Skin epidermis (tissue), 12 donors: ENCODE results near the gene ZNF337.
"Not testable (repeated sequence)": the region's sequence is repeated elsewhere in the genome, so short reads cannot be mapped to it uniquely, and the experiment has no call there.

Experiments used
- H3K27ac ChIP-seq, 21 experiments: fragments of 200-600 bp; sonication (generic) in 11 of 21; one replicate each; pipeline ENCODE4 v1.5.0; 2020; ENCODE audit warnings: mild to moderate bottlenecking in 3 of 21, inconsistent platforms in 2 of 21, moderate library complexity in 2 of 21
- H3K4me3 ChIP-seq, 7 experiments: fragments of 200-600 bp; sonication (generic) in 2 of 7; one replicate each; pipeline ENCODE4 v1.5.0; 2020; ENCODE audit warnings: inconsistent platforms in 2 of 7, mild to moderate bottlenecking in 2 of 7, moderate library complexity in 1 of 7

The ZNF337 gene

GRCh38 chr20:25697132-25697446 lies 436 bp upstream of the ZNF337 start:
- H3K27ac ChIP-seq, result peak overlapping the region in 19 of 21 experiments; percentile 85 to 96 (median 94)
- peak overlapping the region; percentile 73 to 95 (median 86) for H3K4me3 ChIP-seq

GRCh38 chr20:25695532-25696370 lies 902 bp downstream of the ZNF337 start:
- Histone ChIP-seq H3K4me3 (peak overlapping the region; percentile 73 to 95 (median 86)), H3K27ac (peak overlapping the region; percentile 79 to 96 (median 93))

- H3K27ac ChIP-seq, result no peak overlapping the region
Measured at GRCh38 chr20:25692499-25692898, 4.2 kb downstream of the ZNF337 start.

GRCh38 chr20:25690427-25690826 lies 6.2 kb downstream of the ZNF337 start:
- Histone ChIP-seq H3K4me3 (no peak overlapping the region), H3K27ac (no peak overlapping the region)

More at GRCh38 chr20:25692499-25692898, 4.2 kb downstream of the ZNF337 start:
- no peak overlapping the region for H3K4me3 ChIP-seq

GRCh38 chr20:25686081-25687067 lies 10.3 kb downstream of the ZNF337 start:
- Histone ChIP-seq H3K4me3 (no peak overlapping the region), H3K27ac (no peak overlapping the region)

GRCh38 chr20:25685276-25686080 lies 11.2 kb downstream of the ZNF337 start:
- no peak overlapping the region for H3K27ac ChIP-seq
- no peak overlapping the region for H3K4me3 ChIP-seq

- H3K4me3 ChIP-seq, H3K27ac ChIP-seq: not testable (repeated sequence)
Measured at GRCh38 chr20:25683826-25684225, 12.8 kb downstream of the ZNF337 start.

- no peak overlapping the region for H3K27ac ChIP-seq
Measured at GRCh38 chr20:25683050-25683449, 13.6 kb downstream of the ZNF337 start.

GRCh38 chr20:25676164-25676809 lies 20.4 kb downstream of the ZNF337 start:
- Histone ChIP-seq H3K4me3 (no peak overlapping the region), H3K27ac (no peak overlapping the region)

More at GRCh38 chr20:25683050-25683449, 13.6 kb downstream of the ZNF337 start:
- no peak overlapping the region for H3K4me3 ChIP-seq

- no peak overlapping the region for H3K27ac ChIP-seq
- no peak overlapping the region for H3K4me3 ChIP-seq
Measured at GRCh38 chr20:25675161-25675560, 21.5 kb downstream of the ZNF337 start.

GRCh38 chr20:25672659-25673235 lies 23.9 kb downstream of the ZNF337 start:
- H3K4me3 ChIP-seq, result no peak overlapping the region
- H3K27ac ChIP-seq, result no peak overlapping the region

- H3K27ac ChIP-seq, result no peak overlapping the region
- H3K4me3 ChIP-seq, result no peak overlapping the region
Measured at GRCh38 chr20:25669826-25670422, 26.7 kb downstream of the ZNF337 start.

GRCh38 chr20:25668446-25668845 lies 28.2 kb downstream of the ZNF337 start:
- no peak overlapping the region for H3K4me3 ChIP-seq
- H3K27ac ChIP-seq, result no peak overlapping the region

- no peak overlapping the region for H3K27ac ChIP-seq
- no peak overlapping the region for H3K4me3 ChIP-seq
Measured at GRCh38 chr20:25659999-25660398, 36.7 kb downstream of the ZNF337 start.

GRCh38 chr20:25654487-25654886 lies 42.2 kb downstream of the ZNF337 start:
- Histone ChIP-seq H3K4me3 (no peak overlapping the region), H3K27ac (no peak overlapping the region)

GRCh38 chr20:25652866-25653265 lies 43.8 kb downstream of the ZNF337 start:
- H3K27ac ChIP-seq, H3K4me3 ChIP-seq: not testable (repeated sequence)

GRCh38 chr20:25644814-25645213 lies 51.8 kb downstream of the ZNF337 start:
- Histone ChIP-seq H3K27ac (no peak overlapping the region), H3K4me3 (no peak overlapping the region)

GRCh38 chr20:25643716-25644115 lies 52.9 kb downstream of the ZNF337 start:
- no peak overlapping the region for H3K4me3 ChIP-seq
- no peak overlapping the region for H3K27ac ChIP-seq

- H3K27ac ChIP-seq, result no peak overlapping the region
- H3K4me3 ChIP-seq, result no peak overlapping the region
Measured at GRCh38 chr20:25637247-25637646, 59.4 kb downstream of the ZNF337 start.
